Right ventricle myocardium superior (tissue), 1 donor: ENCODE measurements around the gene TENM4. TPM values are rescaled to one million over a fixed set of nuclear protein-coding genes. Genes with fewer than 3 reads are reported as not detected.

Experiments used
- ATAC-seq: fragments of 200-7000 bp; cut with Tn5 transposase; one replicate; pipeline ENCODE4 v1.9.1; 2020; ENCODE audit warnings: mild to moderate bottlenecking; ENCODE audit not compliant: poor library complexity
- DNase-seq: peaks from one replicate; pipeline ENCODE4 v3.0.0-alpha.2; 2020
- intact Hi-C: fragments of 100-400 bp; cut with DNase I; formaldehyde crosslinking; loops from one replicate; pipeline ENCODE4 v1.11.2; 2022
- total RNA-seq: library from RNA; stranded (reverse); fragmentation: NEBNext Ultra II Directional; extraction: Animal tissue kit (Norgen Biotek cat#: 25700); gene quantifications from one replicate; pipeline ENCODE4 v1.2.1, GENCODE V29; 2021
- donor health status: DM: no; HTN: yes; CAD: no; lungs with severe emphysema.

TENM4 gene
- total RNA-seq, 1 donor from 2014 or later, result 0.81 TPM

GRCh38 chr11:78772186-78772585 is 668.6 kb downstream of the TENM4 start:
- intact Hi-C loops, result no loop called here
- ATAC-seq (no peak), DNase-seq (no peak)

GRCh38 chr11:78770931-78771330 is 669.9 kb downstream of the TENM4 start:
- DNase-seq (no peak), ATAC-seq (no peak)
- intact Hi-C loops, result no loop called here

GRCh38 chr11:78768971-78769370 is 671.9 kb downstream of the TENM4 start:
- no peak for DNase-seq
- no peak for ATAC-seq
- intact Hi-C loops, result no loop called here

GRCh38 chr11:78768345-78768744 is 672.5 kb downstream of the TENM4 start:
- DNase-seq, result no peak
- intact Hi-C loops, result no loop called here
- ATAC-seq, result no peak

GRCh38 chr11:78767027-78767932 is 673.5 kb downstream of the TENM4 start:
- ATAC-seq, result peak; percentile 56
- DNase-seq, result no peak
- intact Hi-C loops, result no loop called here

GRCh38 chr11:78764946-78765345 is 675.9 kb downstream of the TENM4 start:
- intact Hi-C loops, result no loop called here
- ATAC-seq, result no peak
- no peak for DNase-seq

- ATAC-seq (no peak), DNase-seq (no peak)
- intact Hi-C loops, result no loop called here
These were observed 677.2 kb downstream of the TENM4 start for GRCh38 chr11:78763664-78764063.

- intact Hi-C loops, result no loop called here
- DNase-seq (no peak), ATAC-seq (peak; percentile 34)
These were observed 678.7 kb downstream of the TENM4 start for GRCh38 chr11:78762105-78762504.

- intact Hi-C loops, result no loop called here
- ATAC-seq (no peak), DNase-seq (no peak)
These were observed 681.8 kb downstream of the TENM4 start for GRCh38 chr11:78759071-78759470.

- intact Hi-C loops, result no loop called here
- ATAC-seq (no peak), DNase-seq (no peak)
These were observed 687.5 kb downstream of the TENM4 start for GRCh38 chr11:78753297-78753696.

- no peak for ATAC-seq
- DNase-seq, result no peak
- intact Hi-C loops, result no loop called here
These were observed 688.3 kb downstream of the TENM4 start for GRCh38 chr11:78752494-78752893.

GRCh38 chr11:78748918-78749690 is 691.7 kb downstream of the TENM4 start:
- intact Hi-C loops, result no loop called here
- ATAC-seq (no peak), DNase-seq (no peak)

- DNase-seq (no peak), ATAC-seq (no peak)
- intact Hi-C loops, result no loop called here
These were observed 695.9 kb downstream of the TENM4 start for GRCh38 chr11:78744949-78745348.

- ATAC-seq (no peak), DNase-seq (no peak)
- intact Hi-C loops, result no loop called here
These were observed 696.6 kb downstream of the TENM4 start for GRCh38 chr11:78744202-78744601.

- peak; percentile 79 for DNase-seq
- ATAC-seq, result peak; percentile 94
- intact Hi-C loops, result no loop called here
These were observed 698.4 kb downstream of the TENM4 start for GRCh38 chr11:78742430-78742829.

- ATAC-seq (peak; percentile 71), DNase-seq (no peak)
- intact Hi-C loops, result no loop called here
These were observed 699.1 kb downstream of the TENM4 start for GRCh38 chr11:78741741-78742140.

- intact Hi-C loops, result no loop called here
- DNase-seq, result peak; percentile 48
- ATAC-seq, result peak; percentile 32
These were observed 700.4 kb downstream of the TENM4 start for GRCh38 chr11:78740199-78741071.

- ATAC-seq (no peak), DNase-seq (no peak)
- intact Hi-C loops, result no loop called here
These were observed 702.9 kb downstream of the TENM4 start for GRCh38 chr11:78737891-78738290.

GRCh38 chr11:78737301-78737700 is 703.5 kb downstream of the TENM4 start:
- ATAC-seq (no peak), DNase-seq (no peak)
- intact Hi-C loops, result no loop called here
